ENCODE results near the gene GYS1.

GRCh38 chr19:48940902-48941301, 52.2 kb downstream of the GYS1 start:
- TF ChIP-seq CTCF (conservative IDR thresholded peaks at IDR 0.05; ENCODE audit: low read depth, low read length) (no peak), EZH2phosphoT487 (IDR thresholded peaks at IDR 0.05; ENCODE audit: borderline replicate concordance, low read length) (no peak), EZH2 (IDR thresholded peaks at IDR 0.05; ENCODE audit: low read length, unreplicated experiment) (no peak)

Measured in PC-3 (cell line).